DMS153 treated with DMSO at 0.1 percent for 48 hours (cell line): Measurements from ENCODE around the gene UNC119.

Experiments
- DNase-seq: peaks from one replicate; lab custom pipeline; 2025; ENCODE audit not compliant: unreplicated experiment; lab: John Stamatoyannopoulos, UW

UNC119 gene

DNA sequence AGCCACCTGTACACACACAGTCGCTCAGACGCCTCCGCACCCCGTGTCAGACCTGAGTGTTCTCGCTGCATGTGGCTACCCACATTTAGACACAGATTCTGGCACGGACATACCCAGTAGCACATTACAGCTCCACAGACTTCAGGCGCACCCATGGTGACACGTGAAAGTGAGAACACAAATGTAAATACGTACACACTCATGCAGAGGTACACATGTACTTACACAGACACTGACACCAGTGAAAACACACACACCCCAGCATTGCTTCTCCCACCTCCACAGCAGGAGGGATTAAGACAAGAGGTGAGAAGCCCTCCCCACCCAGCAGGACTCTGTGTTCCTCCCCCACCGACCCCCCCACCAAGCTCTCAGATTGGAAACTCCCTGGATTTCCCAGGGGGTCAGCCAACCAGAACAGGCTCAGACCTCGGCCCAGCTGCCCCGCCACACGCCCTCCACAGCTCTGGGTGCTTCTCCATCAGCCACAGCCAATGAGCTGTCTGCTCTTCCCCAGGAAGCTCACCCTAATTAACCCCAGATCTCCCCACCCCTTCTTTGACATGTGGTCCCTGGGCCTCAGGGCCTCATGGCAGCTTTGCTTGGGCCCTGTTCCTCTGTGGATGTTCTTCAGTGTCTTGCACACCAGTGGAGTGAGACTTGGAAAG is 51.6 kb downstream of the UNC119 start:
- no peak for DNase-seq

DNA sequence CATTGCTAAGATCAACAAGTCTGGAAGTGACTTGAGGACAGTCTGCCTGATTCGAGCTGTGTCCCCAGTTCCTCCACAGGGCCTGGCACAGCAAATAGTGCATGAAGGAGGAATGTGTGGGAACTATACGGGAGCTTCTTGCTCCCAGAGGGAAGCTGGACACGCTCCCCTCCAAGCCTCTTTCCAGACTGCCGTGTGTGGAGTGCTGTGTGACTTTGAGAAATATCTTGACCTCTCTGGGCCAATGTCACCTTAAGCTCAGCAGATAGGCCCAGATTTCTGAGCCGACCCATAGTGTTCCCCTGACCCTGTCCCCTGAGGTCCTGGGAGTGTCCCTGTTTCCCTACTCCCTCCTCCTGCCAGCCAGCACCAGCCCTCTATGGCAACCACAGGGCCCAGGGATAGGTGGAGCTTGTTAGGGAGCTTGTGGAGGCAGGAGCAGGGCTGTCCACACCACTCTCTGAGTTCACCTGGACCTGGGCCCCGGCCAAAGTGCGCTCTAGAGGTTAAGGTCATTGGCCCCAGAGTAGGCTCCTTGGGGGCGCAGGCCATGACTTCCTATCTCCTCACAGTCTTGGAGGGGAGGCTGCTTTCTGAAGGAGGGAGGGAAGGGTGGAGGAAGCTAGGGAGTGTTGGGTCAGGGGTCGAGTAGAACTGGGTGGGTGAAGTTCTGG is 52.6 kb downstream of the UNC119 start:
- no peak for DNase-seq

DNA sequence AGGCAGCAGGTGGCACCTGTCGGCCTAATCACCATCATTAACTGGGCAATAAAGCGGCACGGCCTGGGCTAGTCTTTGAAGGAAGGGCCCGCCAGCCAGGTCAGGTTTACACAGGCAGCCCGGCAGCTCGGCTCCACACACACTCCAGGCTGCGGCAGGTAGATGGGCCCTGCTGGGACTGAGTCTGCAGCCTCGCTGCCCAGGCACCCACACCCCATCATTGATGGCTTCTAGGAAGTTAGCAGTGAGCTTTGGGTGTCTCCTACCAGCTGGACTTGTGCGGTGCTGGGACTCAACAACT is 53.1 kb downstream of the UNC119 start:
- DNase-seq: no peak

DNA sequence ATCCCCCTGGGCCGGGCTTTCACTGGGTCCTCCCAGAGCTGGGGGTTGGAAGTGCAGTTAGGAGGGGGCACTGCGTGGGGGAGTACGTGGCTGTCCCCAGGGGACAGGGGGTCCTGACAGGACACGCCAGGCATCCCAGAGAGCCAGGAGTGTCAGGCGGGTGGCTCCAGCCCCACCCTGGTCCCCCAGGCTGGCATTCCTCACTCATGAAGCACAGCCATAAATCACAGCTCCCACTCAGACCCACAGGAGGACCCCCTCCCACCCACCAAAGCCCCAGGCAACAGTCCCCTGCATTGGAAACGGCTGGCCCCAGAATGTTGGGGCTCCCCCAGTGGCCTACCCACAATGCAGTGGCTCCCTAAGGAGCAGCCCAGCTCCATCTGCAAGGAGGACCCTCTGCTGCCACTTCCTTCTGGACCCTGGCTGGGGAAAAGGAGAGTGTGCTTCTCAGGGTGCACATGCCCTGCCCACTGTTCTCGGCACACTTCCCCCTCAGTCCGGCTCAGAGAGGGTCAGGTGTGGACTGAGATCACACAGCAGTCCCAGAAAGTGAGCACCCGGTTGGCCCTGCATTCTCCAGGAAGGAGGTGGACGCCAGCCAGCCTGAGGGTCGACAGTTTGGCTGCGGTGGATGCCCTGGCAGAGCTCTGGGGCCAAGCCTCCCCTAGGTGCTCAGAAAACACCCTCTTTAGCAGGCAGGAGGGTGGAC is 53.6 kb downstream of the UNC119 start:
- no peak for DNase-seq

DNA sequence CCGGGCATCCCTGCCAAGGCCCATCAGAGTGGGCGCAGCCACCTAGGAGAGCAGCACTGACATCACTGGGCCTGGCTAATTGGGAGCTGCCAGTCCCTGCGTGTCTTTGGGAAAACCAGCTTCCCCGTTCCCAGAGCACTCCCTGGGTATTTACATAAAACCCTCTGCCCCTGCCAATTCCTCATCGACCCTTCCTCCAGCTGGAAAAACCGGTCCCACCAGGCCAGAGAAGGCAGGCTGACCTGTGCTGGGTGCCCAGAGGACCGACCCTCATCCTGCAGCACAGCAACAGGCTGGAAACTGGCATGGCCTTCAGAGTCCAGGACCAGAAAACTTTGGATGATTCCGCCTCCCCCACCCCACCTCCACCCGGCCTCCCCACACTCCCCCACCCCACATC is 54.5 kb downstream of the UNC119 start:
- DNase-seq: peak; percentile 21
